CD14-positive monocyte (primary cell): ENCODE measurements around the gene NCBP3. TPM values are rescaled to one million over a fixed set of nuclear protein-coding genes. Genes with fewer than 3 reads are reported as not detected.

Experiments
- DNase-seq, 3 donors: peaks; one replicate each; pipeline ENCODE4 v3.0.0-alpha.2; 2011 to 2022
- H2AFZ ChIP-seq: 2 replicates; pipeline ENCODE4 v1.6.0; 2012; ENCODE audit warnings: mild to moderate bottlenecking, low read depth, low read length, inconsistent platforms; ENCODE audit not compliant: insufficient read depth, poor library complexity, severe bottlenecking
- H3K27ac ChIP-seq, 2 donors: 1 replicate in 1 of 2; 2 replicates in 1 of 2; pipeline ENCODE4 v1.5.1; 2012 to 2013; ENCODE audit warnings: low read length in 2 of 2, control low read depth in 1 of 2, inconsistent platforms in 1 of 2, low read depth in 1 of 2, mild to moderate bottlenecking in 1 of 2
- H3K27me3 ChIP-seq, 2 donors: one replicate each; pipeline versions ENCODE4 v1.6.0 to v1.6.1; 2011 to 2013; ENCODE audit warnings: low read length in 2 of 2; ENCODE audit not compliant: control insufficient read depth in 2 of 2, insufficient read depth in 2 of 2
- H3K36me3 ChIP-seq, 2 donors: replicated peaks in 1 of 2; 1 replicate in 1 of 2; 2 replicates in 1 of 2; pipeline versions ENCODE4 v1.5.1 to v1.6.1; 2012 to 2013; ENCODE audit warnings: low read length in 2 of 2, control low read depth in 1 of 2, inconsistent platforms in 1 of 2, mild to moderate bottlenecking in 1 of 2; ENCODE audit not compliant: insufficient read depth in 2 of 2, control insufficient read depth in 1 of 2
- H3K4me1 ChIP-seq, 2 donors: 1 replicate in 1 of 2; 2 replicates in 1 of 2; pipeline versions ENCODE4 v1.5.1 to v1.6.1; 2012 to 2013; ENCODE audit warnings: low read length in 2 of 2, control low read depth in 1 of 2, inconsistent platforms in 1 of 2, mild to moderate bottlenecking in 1 of 2, moderate library complexity in 1 of 2; ENCODE audit not compliant: insufficient read depth in 2 of 2, control insufficient read depth in 1 of 2
- H3K4me2 ChIP-seq: replicated peaks from 2 replicates; pipeline ENCODE3; 2012; ENCODE audit warnings: low read length, moderate library complexity, mild to moderate bottlenecking; ENCODE audit not compliant: poor library complexity, severe bottlenecking; ENCODE audit errors: extremely low read depth
- H3K4me3 ChIP-seq, 3 experiments: fragments of 200-600 bp in 1 of 3; sonication (generic) in 1 of 3; replicated peaks in 1 of 3; 1 replicate in 2 of 3; 2 replicates in 1 of 3; pipeline ENCODE4 v1.5.1; 2011 to 2013; ENCODE audit warnings: low read length in 3 of 3, mild to moderate bottlenecking in 3 of 3, control low read depth in 2 of 3, low read depth in 2 of 3, inconsistent platforms in 1 of 3, moderate library complexity in 1 of 3
- H3K79me2 ChIP-seq: 2 replicates; pipeline ENCODE4 v1.6.0; 2012; ENCODE audit warnings: mild to moderate bottlenecking, control low read depth, inconsistent platforms, low read length, moderate library complexity; ENCODE audit not compliant: insufficient read depth
- H3K9ac ChIP-seq: 2 replicates; pipeline ENCODE4 v1.6.0; 2017; ENCODE audit warnings: low read length, mild to moderate bottlenecking; ENCODE audit not compliant: insufficient read depth, poor library complexity, severe bottlenecking
- H3K9me3 ChIP-seq, 2 donors: replicated peaks in 1 of 2; 1 replicate in 1 of 2; 2 replicates in 1 of 2; pipeline versions ENCODE4 v1.5.1 to v1.6.1; 2012 to 2013; ENCODE audit warnings: low read length in 2 of 2, control low read depth in 1 of 2; ENCODE audit not compliant: control insufficient read depth in 1 of 2, insufficient read depth in 1 of 2
- H4K20me1 ChIP-seq: 2 replicates; pipeline ENCODE4 v1.6.0; 2012; ENCODE audit warnings: mild to moderate bottlenecking, low read length, control low read depth, moderate library complexity; ENCODE audit not compliant: insufficient read depth
- H3K27ac Mint-ChIP-seq, 7 donors: one replicate each; pipeline ENCODE4 v1.8.0; 2020; ENCODE audit warnings: mild to moderate bottlenecking in 7 of 7, mixed read lengths in 7 of 7, moderate library complexity in 6 of 7, inconsistent platforms in 2 of 7
- H3K27me3 Mint-ChIP-seq, 3 donors: one replicate each; pipeline ENCODE4 v1.8.0; 2021 to 2022; ENCODE audit warnings: low read depth in 3 of 3, mild to moderate bottlenecking in 3 of 3, mixed read lengths in 3 of 3, moderate library complexity in 3 of 3, inconsistent platforms in 1 of 3
- H3K36me3 Mint-ChIP-seq, 2 donors: one replicate each; pipeline ENCODE4 v1.8.0; 2020; ENCODE audit warnings: mixed read lengths in 2 of 2, inconsistent platforms in 1 of 2, mild to moderate bottlenecking in 1 of 2
- H3K4me1 Mint-ChIP-seq: one replicate; pipeline ENCODE4 v1.8.0; 2020; ENCODE audit warnings: mild to moderate bottlenecking, mixed read lengths
- H3K4me3 Mint-ChIP-seq, 2 donors: one replicate each; pipeline ENCODE4 v1.8.0; 2020; ENCODE audit warnings: mild to moderate bottlenecking in 2 of 2, mixed read lengths in 2 of 2, moderate library complexity in 1 of 2
- H3K9me3 Mint-ChIP-seq, 7 donors: one replicate each; pipeline ENCODE4 v1.8.0; 2020 to 2022; ENCODE audit warnings: mixed read lengths in 7 of 7, mild to moderate bottlenecking in 6 of 7, moderate library complexity in 6 of 7, inconsistent platforms in 2 of 7
- WGBS: methylation state at CpG from one replicate; pipeline ENCODE4 v1.1.5; 2013; ENCODE audit warnings: missing lambda C conversion rate; ENCODE audit not compliant: insufficient coverage; 5-methylcytosine and 5-hydroxymethylcytosine counted together
- intact Hi-C, 2 donors: fragments of 100-400 bp; cut with micrococcal nuclease; formaldehyde crosslinking; loops; one replicate each; pipeline versions ENCODE4 v1.15.0 to v1.15.1; 2023
- polyA plus RNA-seq, 3 donors: library from polyadenylated mRNA; depleted of rRNA in 1 of 3; unstranded in 2 of 3; stranded (reverse) in 1 of 3; fragments of 300-500 nt in 2 of 3; fragments of >200 nt in 1 of 3; fragmentation: Illumina TruSeq in 2 of 3; gene quantifications; 1 replicate in 2 of 3; 2 replicates in 1 of 3; pipeline ENCODE4 v1.2.3, GENCODE V29; 2012 to 2021
- TF ChIP-seq, protein P1 (sequence below): fragments of 200-600 bp; IDR thresholded peaks from one replicate; pipeline ENCODE4 v1.8.0; 2022; ENCODE audit warnings: antibody characterized with exemption, mild to moderate bottlenecking

NCBP3 gene
- polyA plus RNA-seq, 3 donors, result 4.9 to 19.0 (median 8.5) TPM

GRCh38 chr17:3894911-3895343 is 48.9 kb upstream of the NCBP3 start:
- peak in 2 of 3 donors; percentile 39 to 52 for DNase-seq
- no peak overlapping the region for H2AFZ ChIP-seq

GRCh38 chr17:3894188-3894587 is 48.1 kb upstream of the NCBP3 start:
- Histone ChIP-seq H3K4me3 (peak overlapping the region in 1 of 3 experiments; percentile 79), H4K20me1 (no peaks in the 10 kb centered on the region), H2AFZ (no peak overlapping the region), H3K27me3 (no peaks in the 10 kb centered on the region), H3K9ac (no peak overlapping the region), H3K79me2 (no peaks in the 10 kb centered on the region), H3K36me3 (peaks cover 25 to 32% of the 10 kb centered on the region in 2 donors), H3K9me3 (no peaks in the 10 kb centered on the region), H3K4me2 (peak overlapping the region; percentile 87), H3K27ac (peak overlapping the region in 1 of 2 donors; percentile 61), H3K4me1 (peaks cover 55 to 70% of the 10 kb centered on the region in 2 donors)
- no peak for DNase-seq
- Mint-ChIP-seq H3K4me1 (peaks cover 53% of the 10 kb centered on the region), H3K27ac (peak overlapping the region in 3 of 7 donors; percentile 77 to 92 (median 91)), H3K36me3 (peaks cover 37 to 38% of the 10 kb centered on the region in 2 donors), H3K9me3 (no peaks in the 10 kb centered on the region), H3K4me3 (peak overlapping the region; percentile 82 to 90), H3K27me3 (peaks cover 10 to 16% (median 11%) of the 10 kb centered on the region in 3 donors)
- WGBS, result 96% methylated on average over 3 of the region's 5 CpGs
- TF ChIP-seq, protein P1, sequence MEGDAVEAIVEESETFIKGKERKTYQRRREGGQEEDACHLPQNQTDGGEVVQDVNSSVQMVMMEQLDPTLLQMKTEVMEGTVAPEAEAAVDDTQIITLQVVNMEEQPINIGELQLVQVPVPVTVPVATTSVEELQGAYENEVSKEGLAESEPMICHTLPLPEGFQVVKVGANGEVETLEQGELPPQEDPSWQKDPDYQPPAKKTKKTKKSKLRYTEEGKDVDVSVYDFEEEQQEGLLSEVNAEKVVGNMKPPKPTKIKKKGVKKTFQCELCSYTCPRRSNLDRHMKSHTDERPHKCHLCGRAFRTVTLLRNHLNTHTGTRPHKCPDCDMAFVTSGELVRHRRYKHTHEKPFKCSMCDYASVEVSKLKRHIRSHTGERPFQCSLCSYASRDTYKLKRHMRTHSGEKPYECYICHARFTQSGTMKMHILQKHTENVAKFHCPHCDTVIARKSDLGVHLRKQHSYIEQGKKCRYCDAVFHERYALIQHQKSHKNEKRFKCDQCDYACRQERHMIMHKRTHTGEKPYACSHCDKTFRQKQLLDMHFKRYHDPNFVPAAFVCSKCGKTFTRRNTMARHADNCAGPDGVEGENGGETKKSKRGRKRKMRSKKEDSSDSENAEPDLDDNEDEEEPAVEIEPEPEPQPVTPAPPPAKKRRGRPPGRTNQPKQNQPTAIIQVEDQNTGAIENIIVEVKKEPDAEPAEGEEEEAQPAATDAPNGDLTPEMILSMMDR, result no peak
- intact Hi-C loops, result loop anchor here (5.0 kb wide), 1 partner anchor 47 kb away; the partner anchor contains the start of gene NCBP3 (in 2 of the 2)

More at GRCh38 chr17:3894911-3895343, 48.9 kb upstream of the NCBP3 start:
- no peaks in the 10 kb centered on the region for H3K9me3 ChIP-seq
- peak overlapping the region; percentile 11 for H3K4me2 ChIP-seq
- intact Hi-C loops, result loop anchor here (5.0 kb wide), 1 partner anchor 48 kb away; the partner anchor contains the start of gene NCBP3 (in 2 of the 2)
- H3K4me1 ChIP-seq, result peaks cover 52 to 62% of the 10 kb centered on the region in 2 donors
- H3K4me3 ChIP-seq, result peak overlapping the region in 1 of 3 experiments; percentile 15
- peak overlapping the region; percentile 31 to 61 for H3K27ac ChIP-seq
- peak overlapping the region; percentile 77 to 92 (median 85) for H3K27ac Mint-ChIP-seq
- H3K9ac ChIP-seq, result no peak overlapping the region
- peaks cover 49% of the 10 kb centered on the region for H3K4me1 Mint-ChIP-seq
- H3K4me3 Mint-ChIP-seq, result peak overlapping the region; percentile 7 to 29
- H3K27me3 ChIP-seq, result no peaks in the 10 kb centered on the region
- peaks cover 29 to 39% of the 10 kb centered on the region in 2 donors for H3K36me3 ChIP-seq
- H3K9me3 Mint-ChIP-seq, result no peaks in the 10 kb centered on the region
- WGBS, result 3% methylated on average over 2 of the region's 2 CpGs
- peaks cover 10 to 16% (median 11%) of the 10 kb centered on the region in 3 donors for H3K27me3 Mint-ChIP-seq
- no peaks in the 10 kb centered on the region for H4K20me1 ChIP-seq
- no peaks in the 10 kb centered on the region for H3K79me2 ChIP-seq
- TF ChIP-seq, protein P1, result no peak
- H3K36me3 Mint-ChIP-seq, result peaks cover 38 to 44% of the 10 kb centered on the region in 2 donors
